Measurements from ENCODE around the gene LRMDA.

Gene LRMDA

DNA sequence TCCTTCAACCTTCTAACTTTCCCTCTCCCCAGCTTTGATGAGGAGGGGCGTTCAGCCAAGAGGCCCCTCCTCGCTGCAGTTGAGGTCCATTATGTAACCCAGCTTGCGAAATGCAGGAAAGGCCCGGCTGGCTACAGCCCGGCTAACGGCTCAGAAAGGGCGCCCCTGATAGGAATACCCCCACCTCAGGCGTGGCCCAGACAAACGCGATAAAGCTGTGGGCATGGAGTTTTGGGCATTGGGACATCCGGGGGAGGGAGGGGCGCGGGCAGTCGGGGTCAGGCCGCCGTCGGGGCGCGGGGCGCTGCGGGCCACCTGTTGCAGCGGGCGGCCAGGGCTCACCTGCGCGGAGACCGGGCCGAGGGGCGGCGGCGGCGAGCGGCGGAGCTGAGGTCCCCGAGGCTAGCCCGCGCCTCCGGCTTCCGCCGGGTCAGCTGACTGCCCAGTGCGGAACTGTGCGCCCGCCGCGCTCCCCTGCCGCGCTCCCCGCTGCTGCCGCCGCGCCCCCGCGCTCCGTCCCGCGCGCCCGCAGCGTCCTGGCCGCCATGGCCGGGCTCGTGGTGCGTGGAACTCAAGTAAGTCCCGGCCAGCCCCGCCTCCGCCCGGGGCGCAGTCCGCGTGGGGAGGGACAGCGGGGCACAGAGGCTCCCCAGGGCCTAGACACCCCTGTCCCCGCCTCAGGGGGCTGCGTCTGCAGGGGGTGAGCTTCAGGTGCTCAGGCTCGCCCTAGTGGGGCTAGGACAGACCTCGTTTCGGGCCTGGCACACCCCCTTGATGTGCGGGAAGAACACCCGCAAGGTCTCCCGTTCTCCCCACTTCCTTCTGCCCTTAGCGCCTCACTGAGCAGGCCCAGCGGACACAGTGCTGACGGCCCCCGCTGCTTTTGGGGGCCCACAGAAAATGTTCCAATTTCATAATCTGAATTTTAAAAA, at the start of gene LRMDA:
Gene LRMDA, plus strand, starts transcription at position 445 of the 932 bp plus-strand sequence.
- no peak for DNase-seq (ENCODE audit: low read depth in 2 of 2)

DNA sequence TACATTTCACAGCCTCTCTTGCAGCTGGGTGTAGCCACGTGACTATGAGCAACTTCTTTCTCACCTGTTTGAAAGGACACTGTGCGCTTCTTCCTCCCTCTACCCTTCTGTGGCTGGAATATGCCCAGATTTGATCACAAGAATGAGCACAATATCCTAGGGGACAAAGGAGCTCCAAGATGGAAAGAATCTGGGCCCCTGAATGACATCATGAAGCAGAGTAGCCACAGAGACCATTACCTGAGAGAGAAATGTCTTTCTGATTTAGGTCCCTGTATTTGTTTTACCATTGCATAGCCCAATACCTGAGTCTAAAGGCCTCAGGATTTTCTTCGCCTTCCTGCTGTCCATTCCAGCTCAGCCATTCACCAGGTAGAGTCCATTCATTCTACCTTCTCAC, 45.3 kb upstream of the LRMDA start:
- DNase-seq (ENCODE audit: low read depth in 2 of 2): no peak

DNA sequence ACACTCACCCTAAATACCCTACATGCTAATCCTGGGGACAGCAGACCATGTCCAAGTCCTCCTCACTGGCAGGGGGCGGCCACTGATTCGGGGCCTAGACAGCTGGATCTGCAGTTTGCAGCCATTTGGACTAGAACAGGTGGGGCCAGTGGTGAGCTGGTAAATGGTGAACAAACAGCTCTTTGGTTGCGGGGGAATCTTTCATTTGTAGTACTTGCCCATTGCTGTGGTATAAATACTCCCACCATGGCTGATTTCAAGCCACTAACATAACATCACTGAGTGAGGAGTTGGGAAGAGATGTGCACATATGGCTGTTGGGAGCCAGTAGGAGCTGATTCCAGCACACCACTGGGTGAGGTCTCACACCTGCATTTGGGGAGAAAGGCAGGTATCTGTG, 43.3 kb upstream of the LRMDA start:
- no peak for DNase-seq (ENCODE audit: low read depth in 2 of 2)

DNA sequence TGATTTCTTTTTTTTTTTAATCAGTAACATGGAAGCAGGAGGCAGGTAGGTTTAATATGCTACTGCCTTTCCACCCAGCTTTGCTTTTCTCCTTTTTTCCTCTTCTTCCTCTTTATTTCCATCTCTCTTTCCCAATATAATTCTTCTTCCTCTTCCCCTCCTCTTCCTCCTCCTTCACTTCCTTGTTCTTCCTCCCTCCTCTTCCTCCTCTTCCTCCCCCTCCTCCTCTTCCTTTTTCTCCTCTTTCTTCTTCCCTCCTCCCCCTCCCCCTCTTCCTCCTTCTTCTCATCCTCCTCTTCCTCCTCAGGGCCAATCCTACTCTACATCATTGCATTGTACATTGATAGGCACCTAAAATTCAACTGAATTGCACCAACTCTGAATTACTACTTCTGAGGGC, 41.2 kb upstream of the LRMDA start:
- no peak for DNase-seq (ENCODE audit: low read depth in 2 of 2)

DNA sequence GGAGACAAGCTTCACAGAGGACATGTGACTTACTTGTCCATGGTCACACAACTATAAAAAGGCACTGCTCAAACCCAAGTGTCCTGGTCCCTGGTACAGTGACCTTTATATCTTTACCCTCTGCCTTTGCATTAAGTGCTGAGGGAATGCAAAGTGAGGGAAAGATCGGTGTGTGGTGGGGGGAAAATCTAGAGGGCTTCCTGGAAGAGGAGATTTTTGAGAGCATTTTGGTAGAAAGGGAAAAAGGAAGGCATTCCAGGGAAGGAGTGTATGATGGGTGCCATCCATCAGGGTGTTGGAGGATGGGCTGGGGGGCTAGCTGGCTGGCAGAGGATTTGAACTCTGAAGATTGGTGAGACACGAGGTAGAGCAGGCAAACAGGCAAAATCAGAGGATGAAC, 39.2 kb upstream of the LRMDA start:
- no peak for DNase-seq (ENCODE audit: low read depth in 2 of 2)

DNA sequence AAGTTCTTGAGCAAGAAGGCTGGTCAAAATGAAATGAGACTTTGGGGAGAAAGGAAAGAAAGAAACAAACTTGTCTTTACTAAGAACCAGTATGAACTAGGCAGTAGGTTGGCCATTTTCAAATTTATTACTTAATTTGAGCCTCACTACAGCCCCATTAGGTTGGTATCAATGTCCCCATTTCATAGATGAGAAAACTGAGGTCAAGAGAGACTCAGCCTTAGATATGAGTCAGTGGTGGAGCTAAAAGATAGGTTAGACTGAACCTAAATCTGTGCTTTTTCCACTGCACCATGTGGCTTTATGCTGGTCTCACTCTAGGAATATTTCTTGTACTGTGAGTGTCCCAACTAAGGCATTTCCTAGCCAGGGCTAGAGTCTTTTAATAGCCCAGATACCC, 38.7 kb upstream of the LRMDA start:
- no peak for DNase-seq (ENCODE audit: low read depth in 2 of 2)

DNA sequence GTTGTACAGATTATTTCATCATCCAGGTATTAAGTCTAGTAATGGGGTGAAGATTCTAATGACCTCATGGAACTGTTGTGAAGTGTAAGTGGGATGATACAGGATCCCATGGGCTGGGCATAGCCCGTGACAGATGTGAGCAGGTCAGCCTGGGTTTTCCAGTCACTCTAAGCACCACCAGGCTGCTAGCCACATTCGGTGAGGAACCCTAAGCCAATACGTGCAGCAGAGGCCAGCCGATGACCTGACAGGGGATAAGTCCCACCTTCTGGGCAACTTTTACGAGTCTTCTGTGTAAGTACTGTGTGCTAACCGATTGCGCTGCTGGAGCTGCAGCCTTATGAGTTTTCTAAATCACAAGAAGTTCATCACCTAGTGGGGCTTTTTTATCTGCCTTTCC, 37.2 kb upstream of the LRMDA start:
- DNase-seq (ENCODE audit: low read depth in 2 of 2): no peak

DNA sequence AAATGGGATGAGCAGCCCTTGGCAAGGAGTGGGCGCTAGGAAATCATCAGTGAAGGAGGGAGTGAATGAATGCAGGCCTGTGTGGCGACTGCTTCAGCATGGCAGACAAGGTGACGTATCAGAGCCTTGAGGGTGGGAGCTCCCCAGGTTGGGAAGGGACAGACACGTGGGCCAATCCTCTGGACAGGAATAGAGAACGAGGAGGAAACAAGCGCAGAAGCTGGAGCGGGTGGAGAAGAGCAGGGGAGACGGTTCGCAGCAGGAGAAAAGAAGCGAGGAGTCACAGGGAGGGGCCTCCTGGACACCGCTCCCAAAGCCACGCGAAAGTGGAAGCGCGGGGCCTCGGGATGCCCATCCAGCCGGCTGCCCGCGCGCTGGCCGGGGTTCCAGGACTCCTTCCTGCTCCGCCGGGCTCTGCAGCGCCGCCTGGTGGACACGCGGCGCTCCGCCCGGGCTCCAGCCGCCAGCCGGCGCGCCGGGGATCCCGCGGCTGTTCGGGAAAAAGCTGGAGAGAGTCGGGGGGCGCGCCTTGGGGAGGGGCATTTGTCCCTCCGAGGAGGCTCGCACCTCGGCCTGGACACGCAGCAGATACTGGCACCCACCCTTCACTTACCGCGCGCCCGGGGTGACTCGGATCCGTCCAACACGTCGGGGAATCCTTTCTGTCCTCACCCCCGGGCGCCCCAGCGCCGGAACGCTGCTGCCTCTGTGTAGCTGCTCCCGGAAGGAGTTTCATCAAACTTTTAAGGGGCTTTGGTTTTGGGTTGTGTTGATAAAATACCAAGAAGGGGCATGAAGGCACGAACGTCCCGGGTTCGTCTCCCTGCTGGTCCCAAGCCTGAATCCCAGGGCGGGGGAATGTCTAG, 36.1 kb upstream of the LRMDA start:
- no peak for DNase-seq (ENCODE audit: low read depth in 2 of 2)

DNA sequence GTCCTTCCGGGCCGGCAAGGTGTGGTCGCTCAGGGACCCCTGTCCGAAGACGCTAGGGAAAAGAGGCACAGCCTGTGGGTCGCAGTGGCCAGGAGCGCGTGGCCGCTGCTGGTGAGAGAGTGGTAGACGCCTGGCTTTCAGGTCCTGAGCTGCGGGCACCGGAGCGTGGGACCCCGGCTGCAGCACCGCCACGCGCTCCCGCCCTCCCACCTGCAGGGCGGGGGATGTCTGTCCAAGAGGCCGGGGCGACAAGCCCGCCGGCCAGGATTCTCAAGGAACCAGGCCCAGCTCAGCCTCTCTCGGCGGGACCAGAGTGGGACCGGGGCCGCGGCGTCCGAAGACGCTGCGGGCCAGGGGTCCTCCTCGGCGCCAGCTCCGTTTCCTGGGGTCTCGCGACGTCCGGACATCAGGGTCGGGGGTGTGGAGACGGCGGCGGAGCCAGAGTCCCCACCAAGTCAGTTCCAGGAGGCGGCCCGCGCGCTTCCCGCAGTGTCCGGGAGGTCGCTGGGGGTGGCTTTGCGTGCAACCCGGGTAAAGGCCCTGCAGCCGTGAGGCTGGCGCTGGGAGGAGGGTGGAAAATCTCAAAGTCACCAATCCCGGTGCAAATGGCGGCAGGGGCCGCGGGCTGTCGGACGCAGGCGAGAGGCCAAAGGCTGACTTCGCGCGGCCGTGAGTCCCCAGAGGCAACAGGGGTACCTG, 35.3 kb upstream of the LRMDA start:
- DNase-seq (ENCODE audit: low read depth in 2 of 2): no peak

DNA sequence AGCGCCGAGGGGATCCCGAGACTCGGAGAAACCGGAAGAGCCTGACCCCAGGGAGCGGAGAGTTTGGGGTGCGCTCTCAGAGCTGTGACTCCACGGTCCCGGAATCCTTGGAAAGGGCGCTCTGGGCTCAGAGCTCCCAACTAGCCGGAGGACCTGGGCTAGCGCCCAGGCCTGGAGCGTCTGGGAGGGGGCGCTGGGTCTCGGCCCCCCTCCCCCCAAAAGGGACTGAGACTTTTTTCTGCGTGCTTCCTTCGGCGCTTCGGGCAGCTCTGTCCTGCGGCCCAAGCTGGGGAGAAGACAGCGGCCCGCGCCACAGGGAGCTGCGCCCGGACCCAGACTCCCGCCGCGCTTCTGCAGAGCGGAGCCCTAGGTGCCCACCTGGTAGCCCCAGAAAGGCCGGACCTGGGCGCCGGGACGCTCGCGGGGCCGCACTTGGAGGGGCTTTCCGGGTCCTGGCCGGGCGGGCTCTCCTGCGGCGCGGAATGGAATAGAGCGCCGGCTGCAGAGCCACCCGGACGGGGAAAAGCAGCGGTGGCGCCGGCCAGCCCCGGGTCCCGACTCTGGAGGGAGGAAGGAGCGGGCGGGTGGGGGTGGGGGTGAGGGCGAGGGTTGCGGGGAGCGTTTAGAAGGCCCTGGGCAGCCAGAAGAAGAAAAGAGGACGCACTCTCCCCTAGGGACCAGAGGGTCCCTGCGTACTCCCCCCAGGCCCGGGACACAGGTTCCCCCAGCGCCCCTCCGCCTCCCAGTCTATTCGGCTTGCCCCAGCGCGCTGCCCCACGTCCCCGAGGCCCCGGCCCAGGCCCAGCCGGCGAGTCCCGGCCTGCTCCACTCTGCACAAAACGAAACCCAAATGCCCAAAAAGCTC, 34.6 kb upstream of the LRMDA start:
- no peak for DNase-seq (ENCODE audit: low read depth in 2 of 2)

DNA sequence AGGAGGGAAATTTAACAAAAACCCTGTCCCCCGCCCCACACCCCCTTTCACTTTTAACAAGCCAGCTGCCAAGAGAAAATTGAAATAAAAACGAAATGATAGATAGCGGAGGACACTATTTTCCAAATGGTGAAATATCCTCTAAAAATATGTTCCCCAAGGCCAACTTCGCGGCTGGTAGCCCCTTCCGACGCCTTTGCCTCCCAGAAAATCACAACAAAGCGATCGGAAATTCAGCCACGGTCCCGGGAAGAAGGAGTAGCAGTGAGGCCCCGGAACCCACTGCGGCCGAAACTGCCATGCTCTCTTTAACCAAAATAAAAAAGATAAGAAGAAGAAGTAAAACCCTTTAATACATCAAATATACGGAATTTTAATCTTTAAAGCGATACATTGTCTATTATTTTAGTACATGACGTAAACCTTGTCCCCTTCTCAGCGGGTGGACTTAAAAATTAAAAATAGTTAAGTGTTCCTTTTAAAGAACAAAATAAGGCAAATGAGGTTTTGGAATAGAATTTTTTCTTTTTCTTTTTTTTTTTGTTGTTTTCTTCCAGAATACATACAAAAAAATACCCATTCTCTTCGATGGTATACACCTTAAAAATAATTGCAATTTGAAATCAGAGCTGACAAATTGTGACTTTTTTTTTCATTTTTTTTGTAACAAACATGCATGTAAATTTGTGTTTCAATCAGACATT, 33.8 kb upstream of the LRMDA start:
- DNase-seq (ENCODE audit: low read depth in 2 of 2): no peak

DNA sequence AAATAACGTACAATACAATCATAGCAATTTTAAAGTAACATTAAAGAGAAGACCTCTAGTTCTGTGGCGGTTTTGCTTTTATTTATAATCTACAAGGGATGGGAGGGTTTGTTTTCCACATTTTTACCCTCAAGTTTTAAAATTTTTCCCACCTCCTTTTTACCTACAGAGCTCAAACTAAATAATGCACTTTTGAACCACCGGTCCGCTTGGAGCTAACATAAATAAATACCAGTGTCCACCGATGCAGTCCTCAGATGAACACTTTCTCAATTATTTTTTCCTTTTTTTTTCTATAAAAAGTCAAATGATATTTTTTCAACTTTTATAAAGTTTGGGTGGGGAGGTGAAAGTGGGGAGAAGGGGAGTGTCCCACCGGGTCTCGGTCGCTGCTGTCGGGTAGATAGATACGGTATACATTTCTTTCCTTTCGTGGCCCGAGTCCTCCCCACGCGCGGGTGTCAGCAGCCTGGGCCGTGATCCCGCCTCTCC, 33.2 kb upstream of the LRMDA start:
- DNase-seq (ENCODE audit: low read depth in 2 of 2): no peak

DNA sequence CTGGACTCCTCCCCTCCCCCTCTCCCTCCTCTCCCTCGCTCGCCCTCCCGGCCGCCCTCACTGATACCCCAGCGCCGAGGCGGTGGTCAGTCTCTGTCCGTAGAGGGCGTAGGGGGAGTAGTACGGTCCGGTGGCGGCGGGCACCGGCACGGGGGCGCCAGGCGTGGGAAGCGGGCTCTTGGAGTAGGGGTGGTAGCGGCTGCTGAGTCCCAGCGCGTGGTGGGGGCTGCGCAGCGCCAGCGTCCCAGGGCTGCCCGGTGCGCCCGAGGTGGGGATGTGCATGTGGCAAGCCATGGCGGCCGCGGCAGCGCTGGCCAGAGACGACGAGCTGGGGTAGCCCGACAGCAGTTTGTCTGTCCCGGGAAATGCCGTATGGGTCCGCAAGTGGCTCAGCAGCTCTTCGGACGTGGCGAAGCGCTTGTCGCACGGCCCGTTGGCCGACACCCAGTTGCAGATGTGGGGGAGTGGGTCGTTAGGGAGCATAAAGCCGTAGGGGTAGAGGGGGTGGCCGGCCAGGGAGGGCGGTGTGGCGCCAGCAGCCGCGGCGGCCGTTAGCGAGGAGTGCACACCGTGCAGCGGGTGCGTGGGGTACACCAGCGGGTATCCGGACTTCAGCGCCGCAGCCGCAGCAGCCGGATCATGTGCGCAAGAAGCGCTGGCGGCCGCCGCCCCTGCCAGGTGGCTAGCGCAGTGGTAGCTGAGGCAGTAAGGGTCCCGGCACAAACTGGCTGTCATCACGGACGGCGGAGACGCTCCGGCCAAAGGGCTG, 32.5 kb upstream of the LRMDA start:
- no peak for DNase-seq (ENCODE audit: low read depth in 2 of 2)

DNA sequence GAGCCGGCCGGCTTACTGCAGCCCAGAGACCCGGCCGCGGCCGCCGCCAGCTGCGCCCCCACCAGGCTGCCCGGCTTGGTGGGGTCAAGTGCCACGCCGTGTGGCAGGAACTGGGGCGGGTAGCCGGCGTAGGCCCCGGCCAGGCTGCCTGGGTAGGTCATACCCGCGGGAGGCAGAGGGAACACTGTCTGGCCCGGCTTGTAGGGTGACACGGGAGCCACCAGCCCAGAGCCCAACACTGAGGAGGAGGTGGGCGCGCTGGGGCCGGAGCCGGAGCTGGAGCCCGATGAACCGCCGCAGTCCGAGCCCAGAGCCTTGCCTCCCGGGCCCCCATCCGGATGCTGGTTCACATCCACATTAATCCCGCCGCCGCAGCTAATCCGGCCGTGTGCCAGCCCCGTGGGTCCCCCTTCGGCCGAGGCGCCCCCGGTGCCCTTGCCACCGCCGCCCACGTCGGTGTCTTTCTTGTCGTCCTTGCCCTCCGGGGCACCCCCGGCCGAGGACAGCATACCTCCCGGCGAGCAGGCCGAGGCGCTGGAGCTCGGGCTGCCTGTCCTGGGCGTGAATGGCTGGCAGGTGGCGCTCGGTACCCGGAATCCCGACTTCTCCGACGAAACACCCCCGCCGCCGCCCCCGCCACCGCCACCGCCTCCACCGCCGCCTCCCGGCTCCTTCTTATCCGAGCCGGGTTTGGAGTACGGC, 31.8 kb upstream of the LRMDA start:
- DNase-seq (ENCODE audit: low read depth in 2 of 2): no peak

DNA sequence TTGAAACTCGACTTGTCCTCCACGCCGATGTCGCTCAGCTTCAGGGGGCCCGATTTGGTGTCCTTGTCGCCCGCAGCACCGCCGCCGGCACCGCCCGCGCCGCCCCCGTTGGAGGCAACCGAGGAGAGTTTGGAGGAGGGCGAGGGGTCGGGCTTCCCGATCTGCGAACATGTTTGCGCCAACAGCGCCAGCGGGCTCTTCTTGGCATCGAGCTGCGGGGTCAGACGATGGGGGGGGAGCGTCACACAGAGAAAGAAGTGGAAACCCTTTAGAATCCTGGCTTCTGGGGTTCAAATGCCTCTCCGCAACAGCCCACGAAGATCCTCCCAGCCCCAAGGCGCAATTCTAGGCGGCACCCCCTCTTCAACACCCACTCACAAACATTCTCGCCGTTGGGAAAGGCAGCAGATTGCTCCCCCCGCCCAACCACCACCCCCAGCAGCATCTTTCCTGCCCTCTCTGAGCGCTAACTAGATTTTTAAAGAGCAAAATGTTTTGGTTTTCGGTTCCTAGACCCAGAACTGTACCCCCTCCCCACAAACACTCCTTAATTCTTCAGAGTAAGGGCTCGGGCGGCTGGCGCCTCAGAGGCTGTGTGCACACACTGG, 31.2 kb upstream of the LRMDA start:
- no peak for DNase-seq (ENCODE audit: low read depth in 2 of 2)

DNA sequence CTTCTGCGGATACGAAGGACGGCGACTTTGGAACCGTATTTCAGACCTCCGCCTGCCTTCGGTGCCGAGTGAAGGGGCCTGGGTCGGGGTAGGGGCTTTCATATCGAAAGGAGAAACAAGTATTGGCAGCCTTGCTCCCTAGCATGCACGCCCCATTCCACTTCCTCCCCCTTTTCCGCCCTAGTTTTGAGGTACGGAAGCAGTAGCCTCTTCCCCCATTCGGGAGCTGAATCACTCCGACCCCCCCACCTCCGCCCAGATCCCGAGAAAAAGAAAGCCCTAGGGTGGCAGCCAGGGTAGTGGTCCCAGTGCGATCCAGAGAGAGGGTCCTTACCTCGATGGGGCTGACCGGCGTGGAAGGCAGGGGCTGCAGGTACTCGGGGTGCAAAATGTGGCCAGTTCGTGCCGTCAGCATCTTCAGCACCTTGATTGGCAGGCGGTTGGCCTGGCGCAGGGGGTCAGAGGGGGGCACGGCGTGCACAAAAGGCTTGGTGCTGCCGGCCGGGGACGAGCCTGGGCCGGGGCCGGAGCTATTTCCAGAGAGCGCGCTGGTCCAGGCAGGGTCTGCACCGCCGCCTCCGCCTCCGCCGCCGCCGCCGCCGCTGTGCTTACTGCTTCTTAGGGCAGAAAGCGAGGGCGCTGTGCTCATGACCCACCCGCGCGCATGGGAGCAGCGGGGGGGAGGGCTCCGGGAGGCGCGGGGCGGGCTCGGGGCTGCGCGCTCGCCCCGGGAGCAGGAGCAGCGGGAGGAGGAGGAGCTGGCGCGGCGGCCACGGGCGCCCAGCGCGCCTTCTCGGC, 30.5 kb upstream of the LRMDA start:
- DNase-seq (ENCODE audit: low read depth in 2 of 2): no peak

DNA sequence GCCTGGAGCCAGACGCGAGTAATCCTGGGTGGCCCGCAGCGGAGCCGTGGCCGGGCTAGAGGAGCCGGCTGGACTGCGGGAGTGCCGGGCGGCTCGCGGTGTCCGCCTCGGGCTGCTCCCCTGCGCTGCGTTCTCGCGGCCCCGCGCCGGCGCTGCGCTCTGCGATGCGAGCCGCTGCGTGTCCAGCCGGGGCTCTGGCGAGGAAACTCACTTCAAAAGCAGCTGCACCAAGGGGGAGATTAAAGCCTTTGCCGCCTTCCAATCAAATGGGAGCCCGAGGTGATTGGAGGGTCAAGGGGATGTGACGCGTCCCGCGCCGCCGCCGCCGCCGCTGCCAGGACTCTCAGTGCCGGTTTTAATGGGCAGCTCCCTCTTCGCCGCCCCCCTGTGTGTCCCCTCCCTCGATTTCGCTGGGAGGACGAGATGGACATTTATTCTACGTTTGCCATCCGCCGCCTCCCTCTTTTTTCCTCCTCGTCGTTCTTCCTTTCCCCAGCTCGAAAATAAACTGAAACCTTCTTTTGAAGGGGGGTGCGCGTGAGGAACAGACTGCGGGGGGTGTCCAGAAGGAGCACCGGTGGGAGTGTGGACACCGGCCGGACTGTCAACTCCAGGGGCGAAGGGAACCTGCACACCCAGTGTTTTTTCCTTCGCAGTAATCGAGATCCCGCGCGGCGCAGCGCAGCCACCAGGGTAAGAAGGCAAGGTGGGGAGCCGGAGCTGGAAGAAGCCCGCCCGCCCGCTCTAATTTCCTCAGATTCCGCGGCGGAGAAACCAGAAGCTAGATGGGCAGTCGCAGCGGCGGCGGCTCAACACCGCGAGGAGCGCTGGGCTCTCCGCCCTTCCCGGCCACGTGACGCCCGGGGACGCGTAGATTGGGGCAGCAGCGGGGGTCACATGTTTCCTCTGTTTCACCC, 29.6 kb upstream of the LRMDA start, which contains the start of gene ZNF503:
Gene ZNF503, minus strand, starts transcription at position 196 of the 917 bp plus-strand sequence. CDS start 345 bp downstream, outside the sequence.
- DNase-seq (ENCODE audit: low read depth in 2 of 2): no peak
